Measurements from ENCODE around the gene METAP1D.

The METAP1D gene

GRCh38 chr2:172080641-172081220 is 81.0 kb downstream of the METAP1D start:
- DNase-seq (ENCODE audit: low spot score): no peak

GRCh38 chr2:172081221-172082022 is 81.7 kb downstream of the METAP1D start:
- no peak for DNase-seq (ENCODE audit: low spot score)

DNA sequence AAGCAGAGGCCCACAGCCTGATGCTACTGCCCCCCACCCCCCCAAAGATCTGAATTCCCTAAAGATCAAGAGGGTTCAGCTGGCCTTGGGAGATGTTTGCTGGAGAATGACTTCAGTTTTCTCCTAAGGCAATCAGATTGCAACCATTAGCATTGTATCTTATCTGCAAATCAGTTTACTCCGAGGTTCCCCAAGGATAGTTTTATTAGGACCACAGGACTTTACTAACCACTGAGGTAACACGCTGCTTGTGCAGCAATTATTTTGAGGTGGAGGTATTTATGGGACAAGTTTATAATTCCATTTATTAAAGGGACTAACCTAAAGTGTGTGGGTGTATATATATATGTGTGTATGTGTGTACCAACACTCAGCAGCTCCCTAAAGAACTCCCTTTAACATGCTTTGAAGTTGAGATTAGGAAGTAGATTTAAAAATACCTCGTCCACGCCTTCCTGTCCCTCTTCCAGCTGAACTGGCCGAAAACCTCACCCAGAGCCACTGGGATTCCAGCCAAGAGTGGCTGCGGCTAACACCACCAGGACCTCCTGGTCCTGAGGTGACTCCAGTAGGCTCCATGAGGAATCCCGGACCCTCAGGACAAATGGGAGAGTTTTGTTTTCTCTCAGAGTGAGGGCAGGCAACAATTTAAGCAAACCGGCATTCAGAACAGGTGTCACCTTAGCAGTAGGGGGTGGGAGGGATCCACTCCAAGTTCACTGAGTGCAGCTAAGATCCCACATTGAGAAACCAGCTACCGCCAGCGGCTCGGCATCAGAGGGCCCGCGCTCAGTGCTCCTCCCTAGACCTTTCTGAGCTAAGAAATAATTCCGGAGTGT is 82.6 kb downstream of the METAP1D start:
- no peak for DNase-seq (ENCODE audit: low spot score)

GRCh38 chr2:172082944-172083627 is 83.3 kb downstream of the METAP1D start:
- DNase-seq (ENCODE audit: low spot score): no peak

- no peak for DNase-seq (ENCODE audit: low spot score)
These were observed 84.1 kb downstream of the METAP1D start for GRCh38 chr2:172083628-172084394.

DNA sequence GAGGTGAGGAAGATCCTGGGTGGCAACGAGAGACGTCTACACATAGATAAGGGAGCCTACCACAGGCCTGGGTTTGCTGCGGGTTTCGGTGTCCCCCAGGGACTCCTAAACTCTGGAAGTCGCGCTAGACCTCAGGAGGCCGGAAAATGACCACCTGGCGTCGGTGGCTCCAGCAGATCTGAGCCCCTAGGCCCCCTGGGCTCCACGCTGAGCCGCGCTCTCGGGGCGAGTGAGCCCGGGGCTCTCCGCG is 84.6 kb downstream of the METAP1D start:
- no peak for DNase-seq (ENCODE audit: low spot score)

- DNase-seq (ENCODE audit: low spot score): peak; percentile 60
These were observed 85.1 kb downstream of the METAP1D start for GRCh38 chr2:172084645-172085459.

DNA sequence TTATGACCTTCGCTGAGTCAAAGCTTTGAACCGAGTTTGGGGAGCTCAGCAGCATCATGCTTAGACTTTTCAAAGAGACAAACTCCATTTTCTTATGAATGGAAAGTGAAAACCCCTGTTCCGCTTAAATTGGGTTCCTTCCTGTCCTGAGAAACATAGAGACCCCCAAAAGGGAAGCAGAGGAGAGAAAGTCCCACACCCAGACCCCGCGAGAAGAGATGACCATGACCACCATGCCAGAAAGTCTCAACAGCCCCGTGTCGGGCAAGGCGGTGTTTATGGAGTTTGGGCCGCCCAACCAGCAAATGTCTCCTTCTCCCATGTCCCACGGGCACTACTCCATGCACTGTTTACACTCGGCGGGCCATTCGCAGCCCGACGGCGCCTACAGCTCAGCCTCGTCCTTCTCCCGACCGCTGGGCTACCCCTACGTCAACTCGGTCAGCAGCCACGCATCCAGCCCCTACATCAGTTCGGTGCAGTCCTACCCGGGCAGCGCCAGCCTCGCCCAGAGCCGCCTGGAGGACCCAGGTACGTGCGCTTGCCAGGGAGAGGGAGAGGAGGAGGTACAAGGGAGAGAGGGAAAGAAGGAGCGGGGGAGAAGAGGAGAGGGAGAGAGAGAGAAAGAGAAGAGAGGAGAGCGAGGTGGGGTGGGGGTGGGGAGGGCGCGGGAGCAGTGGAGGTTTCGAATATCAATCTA is 85.9 kb downstream of the METAP1D start, which contains the start of gene DLX1:
DLX1 (plus strand) TSS at position 48 of the 700 bp plus-strand sequence; CDS start at position 219, 171 bp downstream.
- DNase-seq (ENCODE audit: low spot score): no peak

- DNase-seq (ENCODE audit: low spot score): peak; percentile 30
These were observed 86.8 kb downstream of the METAP1D start for GRCh38 chr2:172086241-172087206.

- DNase-seq (ENCODE audit: low spot score): no peak
These were observed 87.5 kb downstream of the METAP1D start for GRCh38 chr2:172087207-172087779.

GRCh38 chr2:172087780-172088244 is 88.1 kb downstream of the METAP1D start:
- DNase-seq (ENCODE audit: low spot score): no peak

DNA sequence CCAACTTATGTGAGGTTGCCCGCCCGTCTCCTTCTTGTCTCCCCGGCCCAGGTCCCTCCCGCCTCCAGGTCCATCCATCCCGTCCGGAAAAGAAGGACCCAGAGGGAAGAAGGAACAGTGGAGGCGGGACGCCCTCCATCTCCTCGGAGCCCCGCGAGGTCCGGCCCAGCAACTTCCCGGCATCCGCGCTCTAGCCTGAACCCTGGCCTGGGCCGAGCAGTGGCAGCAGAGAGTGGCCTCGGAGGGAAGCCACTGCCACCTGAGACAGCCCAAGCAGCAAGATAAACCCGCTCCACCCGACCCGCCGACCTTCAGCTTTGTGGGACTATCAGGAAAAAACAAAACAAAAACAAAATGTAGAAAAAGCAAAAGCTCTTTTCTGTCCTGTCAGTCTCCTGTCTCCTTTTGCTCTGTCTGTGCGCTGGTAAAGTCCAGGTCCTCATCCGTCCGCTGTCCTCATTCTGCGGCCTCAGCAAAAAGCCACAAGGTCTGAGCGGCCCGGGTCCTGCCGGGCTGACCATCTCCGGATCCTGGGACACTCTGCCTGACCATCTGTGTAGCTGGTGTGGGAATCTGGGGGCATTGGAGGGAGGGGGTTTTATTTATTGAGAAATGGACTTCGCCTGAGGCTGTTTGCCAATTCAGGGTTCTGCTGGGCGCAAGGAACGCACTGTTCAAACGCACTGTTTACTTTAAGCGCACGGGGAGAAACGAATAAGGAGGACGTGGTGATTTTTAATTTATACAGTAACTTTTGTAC is 88.7 kb downstream of the METAP1D start:
- DNase-seq (ENCODE audit: low spot score): no peak

DNA sequence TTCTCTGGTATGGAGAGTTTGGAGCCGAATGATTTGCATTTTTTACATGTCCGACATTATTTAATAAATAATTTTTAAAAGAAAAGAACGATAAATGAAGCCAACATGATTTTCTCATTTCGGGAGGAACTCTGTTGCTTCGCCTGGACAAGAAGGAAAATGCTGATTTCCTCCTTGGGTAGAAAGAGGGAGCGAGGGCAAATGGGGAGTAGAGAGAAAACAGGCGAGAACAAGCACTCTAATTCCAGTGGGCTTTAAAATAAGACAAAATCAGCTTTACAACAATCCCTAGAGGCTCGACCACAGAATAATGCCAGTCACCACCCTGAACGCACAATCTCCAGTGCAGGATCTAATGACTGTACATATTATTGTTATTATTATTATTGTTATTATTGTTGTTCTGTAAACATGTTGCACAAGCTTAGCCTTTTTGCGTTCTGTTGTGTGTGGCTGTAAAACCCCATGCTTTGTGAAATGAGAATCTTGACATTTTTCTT is 89.3 kb downstream of the METAP1D start:
- DNase-seq (ENCODE audit: low spot score): no peak

DNA sequence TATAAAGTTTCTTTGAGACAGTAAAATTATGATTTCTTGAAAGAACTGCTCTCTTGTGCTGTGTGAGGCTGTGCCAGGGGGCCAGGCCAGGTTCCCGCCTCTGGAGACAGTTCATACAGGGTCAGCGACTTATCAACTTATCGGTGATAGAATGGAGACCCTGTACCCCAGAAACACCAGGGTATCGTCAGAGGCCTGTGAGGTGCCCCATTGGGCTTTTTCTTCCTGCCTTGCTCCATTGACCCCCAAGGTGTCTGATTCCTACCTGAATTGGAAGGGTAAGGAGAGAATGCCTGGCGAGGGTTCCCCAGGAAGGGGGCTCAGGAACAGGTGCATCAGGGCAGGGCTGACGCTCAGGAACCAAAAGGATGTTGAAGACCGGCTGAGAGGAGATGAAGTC is 89.9 kb downstream of the METAP1D start:
- DNase-seq (ENCODE audit: low spot score): no peak

GRCh38 chr2:172090044-172090961 is 90.5 kb downstream of the METAP1D start:
- DNase-seq (ENCODE audit: low spot score): no peak

GRCh38 chr2:172091000-172091641 is 91.4 kb downstream of the METAP1D start:
- DNase-seq (ENCODE audit: low spot score): no peak

All from hematopoietic multipotent progenitor cell treated with erythropoietin and hydrocortisone succinate and interleukin-3 and kit ligand, for 15 days (in vitro differentiated cells).